Measurements from ENCODE around the gene IL17RD. TPM values are rescaled to one million over a fixed set of nuclear protein-coding genes. Genes with fewer than 3 reads are reported as not detected.

The IL17RD gene
- total and polyA plus RNA-seq, 2 experiments from 2014 or later = 10.7 to 104 TPM

DNA sequence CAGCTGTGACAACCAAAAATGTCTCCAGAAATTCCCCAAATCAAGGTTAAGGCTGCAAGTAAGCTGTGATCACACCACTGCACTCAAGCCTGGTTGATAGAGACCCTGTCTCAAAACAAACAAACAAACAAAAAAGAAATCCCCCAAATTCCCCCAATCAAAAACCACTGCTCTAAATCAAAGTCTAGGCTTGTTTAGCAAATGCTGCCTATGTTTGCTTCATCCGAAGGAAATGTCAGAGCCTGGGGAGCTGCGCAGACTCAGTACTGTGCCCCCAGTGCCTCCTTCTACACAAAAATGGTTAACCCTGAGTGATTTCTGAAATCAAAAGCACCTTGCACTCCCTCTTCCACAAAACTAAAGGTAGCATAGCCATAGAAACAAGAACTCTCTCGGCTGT, 13.4 kb downstream of the IL17RD start:
- peaks cover 13% of the 10 kb centered on the region for H3K27me3 Mint-ChIP-seq (ENCODE audit: insufficient read depth, low read depth, poor library complexity)
- peaks cover 28% of the 10 kb centered on the region for H3K36me3 Mint-ChIP-seq (ENCODE audit: low read depth)
- H3K4me3 Mint-ChIP-seq = peak overlapping the region; percentile 32; the same call in 2 of the 3 replicates
- TF ChIP-seq EZH2phosphoT487 (IDR thresholded peaks at IDR 0.05; ENCODE audit: unreplicated experiment) (no peak), EZH2 (IDR thresholded peaks at IDR 0.05; ENCODE audit: low read depth, unreplicated experiment) (no peak), CREB1 (CRISPR knock-in tag; IDR thresholded peaks at IDR 0.05; ENCODE audit: low read depth) (no peak), ZNF114 (CRISPR knock-in tag; IDR thresholded peaks at IDR 0.05) (no peak), POLR2AphosphoS5 (IDR thresholded peaks at IDR 0.05; ENCODE audit: low read depth) (no peak), CTCF (conservative IDR thresholded peaks at IDR 0.05; ENCODE audit: low read depth in 2 of 2) (no peak), JUNB (IDR thresholded peaks at IDR 0.05; ENCODE audit: unreplicated experiment) (no peak), ZNF462 (CRISPR knock-in tag; IDR thresholded peaks at IDR 0.05) (no peak), ZNF331 (CRISPR knock-in tag; IDR thresholded peaks at IDR 0.05; ENCODE audit: low read depth) (no peak), NANOG (IDR thresholded peaks at IDR 0.05; ENCODE audit: borderline replicate concordance) (no peak), STAT1 (IDR thresholded peaks at IDR 0.05; ENCODE audit: unreplicated experiment) (no peak), REST (IDR thresholded peaks at IDR 0.05; ENCODE audit: unreplicated experiment) (no peak)
- TF ChIP-seq, protein P1, sequence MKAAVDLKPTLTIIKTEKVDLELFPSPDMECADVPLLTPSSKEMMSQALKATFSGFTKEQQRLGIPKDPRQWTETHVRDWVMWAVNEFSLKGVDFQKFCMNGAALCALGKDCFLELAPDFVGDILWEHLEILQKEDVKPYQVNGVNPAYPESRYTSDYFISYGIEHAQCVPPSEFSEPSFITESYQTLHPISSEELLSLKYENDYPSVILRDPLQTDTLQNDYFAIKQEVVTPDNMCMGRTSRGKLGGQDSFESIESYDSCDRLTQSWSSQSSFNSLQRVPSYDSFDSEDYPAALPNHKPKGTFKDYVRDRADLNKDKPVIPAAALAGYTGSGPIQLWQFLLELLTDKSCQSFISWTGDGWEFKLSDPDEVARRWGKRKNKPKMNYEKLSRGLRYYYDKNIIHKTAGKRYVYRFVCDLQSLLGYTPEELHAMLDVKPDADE (IDR thresholded peaks at IDR 0.05) = no peak
- ATAC-seq (peak; percentile 41), DNase-seq (ENCODE audit: low spot score) (no peak)
- H3K4me3 ChIP-seq = peak overlapping the region; percentile 12; the same call in 1 of the 2 replicates
- H3K36me3 ChIP-seq (ENCODE audit: insufficient read depth) = no peaks in the 10 kb centered on the region
- H3K27me3 ChIP-seq (ENCODE audit: insufficient read depth) = no peaks in the 10 kb centered on the region
- H3K4me1 ChIP-seq (ENCODE audit: insufficient read depth) = peaks cover 66% of the 10 kb centered on the region
- H3K79me2 ChIP-seq (replicated peaks; ENCODE audit: insufficient read depth) = peaks cover 98% of the 10 kb centered on the region
- peak overlapping the region; percentile 37 for H3K27ac Mint-ChIP-seq
- no peaks in the 10 kb centered on the region for H3K9me3 Mint-ChIP-seq
- no peak overlapping the region for H2AFZ ChIP-seq
- peak overlapping the region; percentile 72 for H3K4me2 ChIP-seq
- no peaks in the 10 kb centered on the region for H3K9me2 ChIP-seq (ENCODE audit: insufficient read depth)
- no peak overlapping the region; the same call in 1 of the 2 replicates for H3K27ac ChIP-seq (ENCODE audit: low read depth)
- H3F3A ChIP-seq (replicated peaks; ENCODE audit: low read depth) = 0 out of 2 replicates have a peak, but pooled peaks cover 4% of the 10 kb centered on the region
- peaks cover 63% of the 10 kb centered on the region for H3K4me1 Mint-ChIP-seq
- peaks cover 41% of the 10 kb centered on the region for H4K20me1 ChIP-seq (replicated peaks; ENCODE audit: insufficient read depth)
